GM18526 (cell line): ENCODE measurements around the gene PLEKHG3.

Experiments used
- POLR2A ChIP-seq: IDR thresholded peaks from 3 replicates; pipeline ENCODE4 v1.6.1; 2011; ENCODE audit not compliant: insufficient read length; ENCODE audit errors: extremely low read depth

PLEKHG3 gene

DNA sequence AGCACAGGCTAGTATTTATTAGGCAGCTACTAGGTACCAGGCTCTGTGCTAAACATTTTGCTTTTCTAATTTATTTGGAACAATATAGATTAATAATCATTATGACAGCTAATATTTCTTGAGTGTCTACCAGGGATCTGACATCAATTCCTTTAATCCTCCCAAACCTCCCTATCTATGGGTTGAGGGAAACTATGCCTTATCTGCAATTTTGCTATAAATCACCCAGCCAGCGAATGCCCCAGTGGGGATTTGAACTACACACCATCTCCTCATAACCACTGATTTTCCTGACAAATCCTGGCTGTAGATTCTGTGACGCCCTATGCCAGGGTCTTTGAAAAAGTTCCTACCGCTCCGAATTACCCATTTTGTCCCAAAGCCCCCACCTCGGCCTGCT lies 21.4 kb upstream of the PLEKHG3 start:
- TF ChIP-seq POLR2A, result no peak

DNA sequence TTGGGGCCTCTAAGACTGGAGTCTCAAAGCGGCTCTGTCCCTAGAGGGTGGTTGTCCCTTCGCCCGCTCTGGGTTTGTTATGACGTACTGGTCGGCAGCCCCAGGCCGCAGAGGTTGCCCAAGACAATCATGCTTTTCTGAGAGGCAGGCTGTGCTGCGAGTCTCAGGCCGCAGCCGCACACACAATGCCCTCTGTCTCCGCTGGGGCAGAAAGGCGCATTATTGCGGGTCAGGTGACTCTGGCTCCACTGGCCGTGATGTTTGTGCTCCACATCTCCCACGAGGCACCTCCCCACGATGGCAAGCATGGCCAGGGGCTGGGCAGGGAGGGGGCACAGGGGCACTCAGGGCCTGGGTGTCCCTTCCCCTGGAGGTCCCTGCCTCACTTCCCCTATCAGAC lies 21.0 kb upstream of the PLEKHG3 start:
- TF ChIP-seq POLR2A, result no peak

GRCh38 chr14:64684091-64684490 lies 20.1 kb upstream of the PLEKHG3 start:
- no peak for TF ChIP-seq POLR2A

- no peak for TF ChIP-seq POLR2A
These were observed 18.6 kb upstream of the PLEKHG3 start for GRCh38 chr14:64685371-64686281.

DNA sequence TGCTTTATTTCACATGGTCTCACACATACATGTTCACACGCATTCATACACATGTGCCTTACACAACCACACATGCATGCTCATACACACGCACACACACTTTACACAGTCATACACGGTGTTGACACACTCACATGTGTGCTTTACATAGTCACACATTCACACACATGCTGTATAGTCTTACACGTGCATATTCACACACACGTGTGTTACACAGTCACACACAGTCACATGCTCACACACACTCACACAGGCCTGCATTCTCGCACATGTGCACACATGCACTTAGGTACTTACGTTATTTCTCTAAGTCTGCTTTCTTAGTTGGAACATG lies 18.0 kb upstream of the PLEKHG3 start:
- TF ChIP-seq POLR2A, result no peak

DNA sequence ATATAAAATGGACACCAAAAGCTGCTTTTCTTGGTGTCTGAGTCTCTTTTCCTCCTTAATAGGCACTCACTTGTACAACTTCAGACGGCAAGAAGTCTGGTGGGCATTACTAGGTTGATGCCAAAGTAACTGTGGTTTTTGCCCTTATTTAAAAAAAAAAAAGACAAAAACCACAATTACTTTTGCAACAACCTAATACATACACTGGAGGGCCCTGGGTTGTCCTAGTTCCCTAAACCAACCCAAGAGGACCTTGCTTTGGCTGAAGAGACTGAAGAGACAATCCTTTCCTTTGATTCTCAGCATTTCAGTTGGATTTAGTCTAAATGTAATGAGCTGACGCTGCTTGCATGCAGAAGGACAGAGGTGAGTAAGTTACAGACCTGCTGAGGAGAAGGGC lies 16.2 kb upstream of the PLEKHG3 start:
- no peak for TF ChIP-seq POLR2A

DNA sequence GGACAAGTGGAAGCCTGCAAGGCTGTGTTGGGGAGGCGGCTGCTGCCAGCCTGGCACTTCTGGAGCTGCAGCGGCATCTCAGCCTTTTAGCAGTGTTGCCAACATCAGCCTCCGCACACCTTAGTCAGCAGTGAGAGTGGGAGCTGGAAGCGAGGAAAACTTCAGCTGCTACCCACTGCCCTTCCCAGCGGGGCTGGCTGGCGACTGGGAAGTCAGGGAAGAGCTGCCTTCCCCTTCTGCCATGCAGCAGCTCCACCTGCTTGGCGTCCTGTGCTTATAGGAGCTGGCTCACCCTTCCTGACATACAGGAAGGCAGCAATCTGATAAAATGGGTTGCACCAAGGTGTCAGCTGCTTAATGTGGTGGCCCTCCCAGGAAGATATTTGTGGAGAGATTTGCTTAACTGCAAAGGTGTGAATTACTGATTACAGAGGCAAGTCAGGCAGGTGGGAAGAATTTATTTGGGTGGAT lies 15.4 kb upstream of the PLEKHG3 start:
- TF ChIP-seq POLR2A, result no peak

DNA sequence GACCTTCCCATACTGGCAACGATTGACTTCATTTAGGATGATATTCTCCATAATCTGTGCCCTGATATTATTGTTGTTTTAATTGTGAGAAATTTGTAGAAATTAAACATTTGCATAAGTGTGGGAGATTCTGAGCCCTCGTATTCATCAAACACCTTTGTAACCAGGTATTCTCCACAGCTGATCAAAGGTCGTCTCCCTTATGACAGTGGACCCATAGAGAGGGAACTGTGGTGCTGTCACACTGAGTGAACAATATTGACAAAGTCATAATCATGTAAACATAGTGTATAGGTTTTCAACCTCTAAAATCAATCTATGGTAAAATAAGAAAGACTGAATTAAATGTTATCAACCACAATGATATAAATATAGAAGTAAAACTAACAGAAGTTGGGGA lies 14.9 kb upstream of the PLEKHG3 start:
- TF ChIP-seq POLR2A, result no peak

DNA sequence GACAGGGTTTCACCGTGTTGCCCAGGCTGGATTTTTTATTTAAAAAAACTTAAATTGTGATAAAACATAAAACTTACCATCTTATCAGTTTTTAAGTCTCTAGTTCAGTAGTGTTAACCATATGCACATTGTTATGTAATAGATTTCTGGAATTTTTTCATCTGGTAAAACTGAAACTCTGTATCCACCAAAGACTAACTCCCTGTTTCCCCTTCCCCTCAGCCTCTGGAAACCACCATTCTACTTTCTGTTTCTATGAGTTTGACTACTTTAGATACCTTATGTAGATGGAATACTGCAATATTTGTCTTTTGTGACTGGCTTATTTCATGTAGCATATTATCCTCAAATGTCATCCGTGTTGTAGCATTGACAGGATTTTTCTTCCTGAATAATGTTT lies 12.8 kb upstream of the PLEKHG3 start:
- TF ChIP-seq POLR2A, result no peak

DNA sequence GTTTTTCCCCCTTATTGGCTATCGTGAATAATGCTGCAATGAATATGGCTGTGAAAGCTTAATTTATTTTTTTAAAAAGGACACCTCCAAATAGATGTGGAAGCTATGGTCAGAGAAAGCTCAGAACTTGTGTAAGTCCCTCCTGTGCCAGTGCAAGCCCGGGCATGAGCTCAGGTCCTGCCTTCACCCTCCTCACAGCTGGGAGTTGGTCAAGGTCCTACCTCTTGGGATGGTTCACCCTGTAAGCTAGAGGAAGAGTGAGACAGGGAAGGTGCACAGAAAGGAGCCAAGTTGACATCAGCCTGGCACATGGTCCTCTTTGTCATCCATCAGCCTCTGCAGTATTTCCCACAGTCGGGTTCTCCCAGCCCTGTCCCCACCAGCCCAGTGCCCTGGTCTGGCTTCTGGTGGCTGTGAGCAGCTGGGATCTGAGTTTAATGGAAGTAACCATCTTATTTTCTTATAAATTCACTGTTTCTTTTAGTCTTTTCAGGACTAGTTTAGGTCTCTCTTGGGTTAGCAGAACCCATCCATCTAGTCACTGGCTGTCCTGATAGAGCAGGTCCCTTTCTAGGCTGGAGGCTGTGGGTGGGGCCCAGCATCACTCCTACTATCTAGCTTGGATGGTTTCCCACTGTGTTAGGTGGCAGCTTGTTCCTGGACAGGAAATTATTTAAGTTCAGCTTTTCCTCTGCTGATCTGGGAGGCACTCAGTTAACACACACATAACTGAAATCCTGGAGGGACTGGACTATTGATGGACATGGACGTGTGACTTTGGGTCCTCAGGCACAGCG lies 11.8 kb upstream of the PLEKHG3 start:
- TF ChIP-seq POLR2A, result no peak

- TF ChIP-seq POLR2A, result no peak
These were observed 11.0 kb upstream of the PLEKHG3 start for GRCh38 chr14:64692986-64693809.

DNA sequence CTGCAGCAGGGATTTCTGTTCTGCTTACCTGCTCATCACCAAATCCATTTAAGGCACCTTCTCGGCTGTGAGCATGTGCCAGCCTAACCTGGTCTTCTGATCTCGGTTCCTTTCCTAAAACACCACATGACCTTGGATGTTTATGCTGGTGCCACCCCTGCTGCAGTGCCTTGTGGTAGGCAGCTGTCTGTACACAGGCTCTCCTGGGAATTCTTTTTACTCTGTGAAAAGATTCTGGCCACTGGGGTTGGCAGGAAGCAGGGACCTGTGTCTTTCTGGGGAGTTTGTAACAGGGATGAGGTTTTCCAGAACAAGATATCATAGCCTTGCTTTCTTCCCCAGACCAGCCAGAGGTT lies 10.4 kb upstream of the PLEKHG3 start:
- TF ChIP-seq POLR2A, result no peak

- TF ChIP-seq POLR2A, result no peak
These were observed 9.2 kb upstream of the PLEKHG3 start for GRCh38 chr14:64695071-64695470.

DNA sequence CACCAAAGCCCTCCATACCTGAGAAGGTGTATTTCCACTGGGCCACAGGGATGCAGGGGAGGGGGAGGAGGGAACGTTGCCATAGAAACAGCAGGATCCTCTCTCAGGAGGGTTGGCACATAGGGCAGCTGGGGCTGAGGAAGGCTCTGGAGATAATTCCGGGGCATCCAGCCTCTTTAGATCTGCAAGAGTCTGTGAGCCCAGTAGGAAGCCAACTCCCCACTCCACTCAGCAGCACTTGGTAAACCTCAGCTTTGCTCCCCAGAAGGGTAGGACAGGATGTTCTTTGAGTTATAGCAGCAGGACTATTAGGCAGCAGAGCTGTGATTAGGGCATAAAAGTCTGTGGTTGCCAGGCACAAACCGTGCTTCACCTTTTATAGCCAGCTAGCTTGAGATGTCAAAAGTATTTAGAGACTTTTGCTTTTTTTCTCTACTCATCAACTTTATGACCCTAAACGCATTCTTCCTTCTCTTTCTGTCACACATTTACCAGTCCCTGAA lies 7.8 kb upstream of the PLEKHG3 start:
- no peak for TF ChIP-seq POLR2A

GRCh38 chr14:64698903-64699302 lies 5.3 kb upstream of the PLEKHG3 start:
- TF ChIP-seq POLR2A, result no peak

GRCh38 chr14:64700290-64700689 lies 3.9 kb upstream of the PLEKHG3 start:
- TF ChIP-seq POLR2A, result no peak

GRCh38 chr14:64700894-64701293 lies 3.3 kb upstream of the PLEKHG3 start:
- TF ChIP-seq POLR2A, result no peak
